GM12875 (cell line): ENCODE results near the gene INSL3.

Experiments used
- H3K4me3 ChIP-seq: one replicate; pipeline ENCODE4 v1.5.1; 2011; ENCODE audit warnings: low read depth, low read length, control low read depth
- CTCF ChIP-seq: IDR thresholded peaks from 2 replicates; pipeline ENCODE4 v1.5.1; 2011; ENCODE audit warnings: low read depth, mild to moderate bottlenecking, control low read depth, inconsistent platforms, low read length, moderate library complexity, borderline replicate concordance; ENCODE audit not compliant: insufficient read depth

Gene INSL3

GRCh38 chr19:17797424-17798201, 23.7 kb downstream of the INSL3 start:
- no peak overlapping the region for H3K4me3 ChIP-seq
- TF ChIP-seq CTCF, result no peak

- H3K4me3 ChIP-seq, result no peak overlapping the region
- TF ChIP-seq CTCF, result no peak
These were observed 24.4 kb downstream of the INSL3 start for GRCh38 chr19:17796838-17797423.

GRCh38 chr19:17796013-17796837, 25.1 kb downstream of the INSL3 start:
- TF ChIP-seq CTCF, result no peak
- no peak overlapping the region for H3K4me3 ChIP-seq

GRCh38 chr19:17795495-17795856, 25.8 kb downstream of the INSL3 start:
- TF ChIP-seq CTCF, result no peak
- H3K4me3 ChIP-seq, result no peak overlapping the region

GRCh38 chr19:17794731-17795494, 26.4 kb downstream of the INSL3 start, which contains the start of gene B3GNT3:
B3GNT3 (plus strand) TSS chr19:17795138; CDS start chr19:17807808, 12,670 bp downstream.
- no peak within 1 kb of the TSS for H3K4me3 ChIP-seq
- TF ChIP-seq CTCF, result no peak

- TF ChIP-seq CTCF, result no peak
- no peak overlapping the region for H3K4me3 ChIP-seq
These were observed 26.9 kb downstream of the INSL3 start for GRCh38 chr19:17794412-17794730.
